Loucy (cell line): Measurements from ENCODE around the gene TNIP1.

Experiments
- EZH2phosphoT487 ChIP-seq: fragments of 200-600 bp; IDR thresholded peaks from 2 replicates; pipeline ENCODE4 v1.6.1; 2018; ENCODE audit warnings: antibody characterized with exemption, mild to moderate bottlenecking, moderate library complexity, borderline replicate concordance
- TF ChIP-seq, protein P1 (sequence below): fragments of 200-600 bp; sonication (generic); conservative IDR thresholded peaks from 2 replicates; pipeline ENCODE4 v1.5.1; 2014; ENCODE audit warnings: mild to moderate bottlenecking, antibody characterized with exemption, low read length

DNA sequence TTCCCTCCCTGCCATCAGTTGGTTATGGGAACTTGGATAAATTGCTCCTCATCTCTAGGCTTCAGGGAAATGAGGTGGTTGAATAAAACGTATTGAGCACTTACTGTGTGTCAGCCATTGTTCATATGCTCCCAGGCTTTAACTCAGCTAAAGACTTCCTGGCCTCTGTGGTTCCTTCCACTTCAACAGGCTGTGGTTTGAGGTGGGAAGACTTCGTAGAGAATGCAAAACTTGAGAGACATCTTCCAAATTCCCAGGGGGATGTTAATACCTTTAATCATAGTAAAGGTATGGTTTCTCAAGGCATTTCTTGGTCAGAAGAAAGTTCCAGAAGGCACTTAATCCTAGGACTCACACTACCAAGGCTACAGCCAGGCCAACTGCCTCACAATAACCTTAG, 62.0 kb downstream of the TNIP1 start:
- TF ChIP-seq, protein P1, sequence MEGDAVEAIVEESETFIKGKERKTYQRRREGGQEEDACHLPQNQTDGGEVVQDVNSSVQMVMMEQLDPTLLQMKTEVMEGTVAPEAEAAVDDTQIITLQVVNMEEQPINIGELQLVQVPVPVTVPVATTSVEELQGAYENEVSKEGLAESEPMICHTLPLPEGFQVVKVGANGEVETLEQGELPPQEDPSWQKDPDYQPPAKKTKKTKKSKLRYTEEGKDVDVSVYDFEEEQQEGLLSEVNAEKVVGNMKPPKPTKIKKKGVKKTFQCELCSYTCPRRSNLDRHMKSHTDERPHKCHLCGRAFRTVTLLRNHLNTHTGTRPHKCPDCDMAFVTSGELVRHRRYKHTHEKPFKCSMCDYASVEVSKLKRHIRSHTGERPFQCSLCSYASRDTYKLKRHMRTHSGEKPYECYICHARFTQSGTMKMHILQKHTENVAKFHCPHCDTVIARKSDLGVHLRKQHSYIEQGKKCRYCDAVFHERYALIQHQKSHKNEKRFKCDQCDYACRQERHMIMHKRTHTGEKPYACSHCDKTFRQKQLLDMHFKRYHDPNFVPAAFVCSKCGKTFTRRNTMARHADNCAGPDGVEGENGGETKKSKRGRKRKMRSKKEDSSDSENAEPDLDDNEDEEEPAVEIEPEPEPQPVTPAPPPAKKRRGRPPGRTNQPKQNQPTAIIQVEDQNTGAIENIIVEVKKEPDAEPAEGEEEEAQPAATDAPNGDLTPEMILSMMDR, result no peak
- TF ChIP-seq EZH2phosphoT487, result no peak
